NCI-H748 (cell line): ENCODE data around the gene ERLIN1.

Experiments used
- DNase-seq: peaks from one replicate; lab custom pipeline; 2025; ENCODE audit not compliant: unreplicated experiment; lab: John Stamatoyannopoulos, UW

Gene ERLIN1

DNA sequence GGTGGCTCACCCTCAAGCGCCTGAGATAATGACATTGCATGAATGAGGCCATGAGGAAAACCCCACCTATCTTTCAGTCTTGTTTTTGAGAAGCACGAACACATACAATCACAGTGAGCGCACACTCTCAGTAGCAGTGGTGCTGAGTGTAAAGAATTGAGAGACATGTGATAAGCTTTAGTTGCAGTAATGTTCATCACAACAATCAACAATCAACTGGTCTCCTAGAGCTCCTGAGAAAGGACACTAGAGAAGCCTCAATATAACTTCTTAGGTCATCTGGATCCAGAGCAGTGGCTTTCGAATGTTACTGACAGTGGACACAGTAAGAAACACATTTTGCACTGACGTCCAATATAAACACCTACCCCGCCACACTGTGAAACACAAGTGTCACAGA, 12.8 kb downstream of the ERLIN1 start:
- no peak for DNase-seq

- no peak for DNase-seq
These were observed 13.5 kb downstream of the ERLIN1 start for GRCh38 chr10:100172349-100172748.

- DNase-seq, result no peak
These were observed 17.6 kb downstream of the ERLIN1 start for GRCh38 chr10:100168313-100168643.

GRCh38 chr10:100167553-100168312, 18.1 kb downstream of the ERLIN1 start:
- no peak for DNase-seq

DNA sequence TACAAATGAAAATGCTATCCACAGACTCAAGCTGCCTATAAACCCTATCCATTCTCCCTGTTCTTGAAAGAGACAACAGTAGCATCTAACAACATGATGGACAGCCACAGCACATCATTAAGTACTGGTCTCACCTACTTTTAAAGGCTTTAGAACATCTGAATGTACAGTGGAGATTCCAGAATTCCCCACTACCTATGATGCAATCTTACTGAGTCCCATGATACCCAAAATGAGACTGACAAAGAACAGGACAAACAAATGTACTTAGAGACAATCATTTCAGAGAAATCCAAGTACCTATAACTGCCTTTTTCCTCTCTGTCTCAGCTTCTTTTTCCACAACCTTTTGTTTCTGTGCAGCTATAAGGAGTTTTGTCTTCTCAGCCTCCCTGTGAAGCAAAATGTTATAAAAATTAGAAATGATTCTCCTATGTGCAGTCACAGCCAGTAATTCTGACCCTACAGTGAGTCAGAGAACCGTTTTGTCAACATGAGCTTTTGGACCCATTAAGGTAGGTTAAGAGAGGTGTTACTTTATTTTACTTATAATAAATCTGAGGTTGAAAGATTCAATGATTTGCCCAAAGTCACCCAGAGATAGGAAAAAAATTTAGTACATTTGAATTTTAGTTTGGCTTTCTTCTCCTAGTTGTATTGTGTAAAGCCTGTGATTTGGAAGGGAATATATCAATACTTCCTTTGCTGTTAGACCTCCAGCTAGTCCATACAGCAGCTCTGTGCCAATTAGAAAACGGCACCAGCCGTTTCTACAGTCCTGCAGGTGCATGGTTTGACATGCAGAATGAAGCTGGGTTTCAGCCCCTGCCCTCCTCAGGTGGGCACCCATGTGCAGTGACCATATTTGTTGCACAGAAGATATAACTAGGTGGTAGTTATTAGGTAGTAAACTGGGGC, 21.9 kb downstream of the ERLIN1 start:
- DNase-seq, result no peak

- no peak for DNase-seq
These were observed 23.1 kb downstream of the ERLIN1 start for GRCh38 chr10:100162696-100163095.

DNA sequence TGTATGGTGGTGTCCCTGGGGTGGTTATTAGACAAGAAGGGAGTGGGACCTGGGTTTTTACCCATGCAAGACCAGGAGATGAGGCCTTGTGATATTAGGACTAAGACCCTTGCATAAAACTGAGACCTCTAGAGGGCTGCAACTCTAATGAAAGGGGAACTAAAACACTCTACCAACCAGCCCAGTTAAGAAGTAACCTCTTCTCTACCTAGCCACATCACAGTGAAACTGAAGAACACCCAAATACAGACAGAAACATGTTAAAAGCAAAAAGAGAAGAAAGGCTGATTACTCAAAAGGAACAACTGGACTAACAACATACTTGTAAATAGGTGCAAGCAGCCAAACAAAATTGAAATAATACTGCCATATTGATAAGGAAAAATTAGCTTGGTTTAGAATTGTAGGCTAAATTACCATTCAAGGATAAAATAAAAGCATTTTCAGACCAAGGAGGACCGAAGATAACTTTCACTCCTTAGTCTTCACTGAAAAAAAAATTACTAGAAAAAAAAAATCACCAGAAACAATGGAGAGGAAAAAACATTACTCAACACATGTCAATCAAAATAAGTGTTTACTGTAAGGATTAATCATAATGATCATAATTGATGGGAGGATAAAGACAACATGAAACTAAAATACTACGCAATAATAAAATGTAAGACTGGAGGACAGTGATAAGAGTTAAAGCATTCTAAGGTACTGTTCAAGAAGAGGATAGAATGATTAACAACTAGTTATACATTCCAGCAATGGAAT, 27.6 kb downstream of the ERLIN1 start:
- DNase-seq, result no peak

DNA sequence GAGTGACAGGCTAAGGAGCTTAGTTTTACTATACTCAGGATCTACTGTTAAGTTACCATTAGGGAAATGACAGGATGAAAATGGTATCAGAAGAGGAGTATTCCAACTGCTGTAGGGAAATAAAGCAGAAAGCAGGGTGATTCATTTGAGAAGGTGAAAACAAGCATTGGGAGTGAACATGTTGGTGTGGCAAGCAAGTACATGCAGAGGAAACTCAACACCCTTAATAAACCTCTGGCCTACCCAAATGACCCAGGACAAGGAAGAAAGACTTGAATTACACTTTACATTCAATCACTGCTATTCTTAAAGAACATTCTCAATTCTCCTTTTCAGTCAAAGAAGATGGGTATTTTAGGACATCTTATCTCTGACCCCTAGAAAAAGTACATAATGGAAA, 28.7 kb downstream of the ERLIN1 start:
- no peak for DNase-seq

DNA sequence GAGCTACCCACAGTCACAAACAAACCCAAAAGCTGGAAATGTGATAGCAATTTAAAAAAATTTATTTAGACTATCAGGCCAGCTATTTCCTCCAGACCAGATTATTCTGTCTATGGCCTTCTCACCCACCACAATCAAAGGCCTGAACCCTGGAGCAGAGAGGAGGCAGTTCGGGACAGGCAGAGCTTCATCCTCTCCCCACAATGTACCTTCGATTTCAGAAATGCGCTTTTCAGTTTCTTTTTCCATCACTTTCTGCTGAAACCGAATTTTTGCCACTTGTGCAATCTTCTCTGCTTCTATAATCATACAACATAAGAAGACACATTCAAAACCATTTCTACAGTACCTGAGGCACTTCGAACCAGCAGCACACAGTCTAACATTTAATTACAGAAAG, 29.9 kb downstream of the ERLIN1 start:
- no peak for DNase-seq

DNA sequence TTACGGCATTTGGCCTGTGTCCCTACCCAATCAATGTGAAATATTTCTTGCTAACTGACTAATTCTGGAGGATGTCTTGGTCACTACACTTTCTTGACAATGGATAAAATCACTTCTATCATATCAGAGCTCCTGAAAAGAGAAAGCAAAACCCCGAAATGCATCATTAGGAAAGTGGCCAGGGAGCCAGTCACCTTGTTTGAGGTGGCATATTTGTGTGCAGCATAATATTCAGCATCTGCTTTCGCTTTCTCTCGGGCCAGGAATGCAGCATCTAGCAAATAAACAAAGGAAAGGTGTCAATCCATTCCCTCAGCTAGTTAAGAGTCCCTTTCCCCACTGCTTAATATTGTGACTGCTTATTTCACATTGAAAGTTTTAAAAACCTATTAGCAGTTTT, 31.2 kb downstream of the ERLIN1 start:
- DNase-seq, result no peak

DNA sequence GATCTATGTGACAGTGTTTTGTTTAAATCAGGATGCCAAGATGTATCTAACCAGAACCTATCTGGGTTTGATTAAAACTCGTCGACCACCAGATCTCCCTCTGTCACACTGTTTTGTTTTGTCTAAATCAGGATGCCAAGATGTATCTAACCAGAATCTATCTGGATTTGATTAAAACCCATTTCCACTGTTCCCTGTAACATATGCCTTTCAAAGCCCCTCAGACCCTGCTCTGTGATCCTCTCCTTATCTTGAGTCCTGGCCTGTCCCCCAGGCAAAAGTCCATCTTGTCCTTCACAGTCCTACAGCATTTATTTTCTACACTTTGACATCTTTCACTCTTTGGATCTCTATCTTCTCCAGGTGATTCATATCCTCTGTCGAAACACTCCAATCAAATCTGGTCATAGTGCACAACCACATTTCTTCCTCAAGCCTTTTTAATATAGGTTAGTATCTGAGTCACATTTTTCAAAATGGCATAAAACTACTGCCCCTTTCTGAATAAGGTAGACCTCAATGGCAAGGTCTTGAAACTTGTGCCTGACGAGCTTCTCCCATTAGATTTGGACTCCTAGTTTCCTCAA, 32.5 kb downstream of the ERLIN1 start:
- no peak for DNase-seq

DNA sequence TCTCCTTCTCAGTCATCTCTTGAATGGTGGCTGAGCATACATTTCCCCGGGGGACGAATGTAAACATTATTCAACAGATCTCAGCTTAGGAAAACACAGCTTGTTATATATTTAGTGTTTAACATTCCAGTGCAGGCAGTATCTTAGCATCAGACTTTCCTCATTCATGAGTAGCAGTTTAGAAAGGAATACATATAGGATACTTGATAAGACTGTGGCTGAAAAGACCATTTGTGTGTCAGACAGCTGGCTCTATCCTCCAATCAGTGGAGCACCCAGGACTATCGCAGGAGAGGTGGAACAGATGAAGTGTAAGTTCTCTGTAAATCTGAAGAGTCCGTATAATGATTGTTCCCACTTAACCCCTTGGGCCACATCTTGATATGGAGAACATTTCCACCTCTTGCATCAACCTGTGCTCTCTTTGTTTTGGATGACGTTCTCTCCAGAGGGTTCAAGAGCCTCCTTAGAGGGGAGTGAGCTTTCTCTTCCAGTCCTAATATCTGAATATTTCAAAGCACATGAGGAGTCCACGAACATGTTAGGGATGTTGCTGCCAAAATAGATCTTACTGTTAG, 34.0 kb downstream of the ERLIN1 start:
- no peak for DNase-seq

GRCh38 chr10:100148353-100149211, 37.2 kb downstream of the ERLIN1 start:
- no peak for DNase-seq

DNA sequence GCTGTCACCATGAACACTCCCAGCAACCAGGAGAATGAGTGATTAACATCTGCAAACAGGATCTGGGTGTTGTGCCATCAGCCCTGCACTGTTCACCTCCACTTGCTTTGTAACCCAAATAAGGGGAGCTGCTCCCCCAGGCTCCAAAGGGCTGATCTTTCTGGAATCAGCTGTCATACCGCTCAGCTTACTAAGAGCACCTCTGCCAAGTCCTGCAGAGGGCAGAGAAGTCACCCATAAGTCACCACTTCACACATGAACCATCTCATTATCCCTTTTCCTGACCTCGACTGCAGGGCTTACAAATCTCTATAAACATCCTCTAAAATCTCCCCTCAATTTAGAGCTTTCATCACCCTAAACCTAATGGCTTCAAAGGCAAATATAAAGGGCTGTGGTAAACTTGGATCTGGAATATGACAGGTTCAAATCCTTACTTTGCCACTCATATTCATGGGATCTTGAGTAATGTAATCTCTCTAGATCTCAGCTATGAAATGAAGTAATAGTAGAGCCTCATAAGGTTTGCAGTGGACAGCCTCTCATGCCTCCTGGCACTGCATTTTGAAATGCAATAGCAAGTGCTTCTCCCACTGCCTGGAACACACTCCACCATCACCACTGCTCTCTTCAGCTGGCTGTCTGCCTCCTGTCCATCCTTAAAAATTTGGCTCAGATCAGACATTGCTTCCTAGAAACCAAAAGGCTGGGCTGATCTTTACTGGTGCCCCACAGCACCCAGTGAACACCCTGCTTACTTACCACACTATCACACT, 38.8 kb downstream of the ERLIN1 start:
- no peak for DNase-seq

DNA sequence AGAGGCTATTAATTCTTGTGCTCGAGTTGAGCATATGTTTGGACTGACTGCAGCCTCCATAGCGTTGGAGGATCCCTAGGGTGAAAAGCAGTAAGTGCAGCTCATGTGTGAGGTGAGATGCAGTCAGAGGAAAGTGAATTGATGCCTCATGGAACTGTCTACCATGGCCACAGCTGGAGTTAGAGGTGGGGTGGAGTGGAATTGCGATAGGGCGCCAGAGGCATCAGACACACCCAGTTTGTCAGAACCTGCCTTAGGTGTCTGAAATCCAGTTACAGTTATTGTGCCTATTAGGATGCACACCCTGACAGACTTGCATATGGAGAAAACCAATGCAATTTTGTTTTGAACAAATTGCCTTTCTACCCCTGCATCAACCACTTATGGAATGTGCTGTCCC, 39.4 kb downstream of the ERLIN1 start:
- DNase-seq, result no peak

DNA sequence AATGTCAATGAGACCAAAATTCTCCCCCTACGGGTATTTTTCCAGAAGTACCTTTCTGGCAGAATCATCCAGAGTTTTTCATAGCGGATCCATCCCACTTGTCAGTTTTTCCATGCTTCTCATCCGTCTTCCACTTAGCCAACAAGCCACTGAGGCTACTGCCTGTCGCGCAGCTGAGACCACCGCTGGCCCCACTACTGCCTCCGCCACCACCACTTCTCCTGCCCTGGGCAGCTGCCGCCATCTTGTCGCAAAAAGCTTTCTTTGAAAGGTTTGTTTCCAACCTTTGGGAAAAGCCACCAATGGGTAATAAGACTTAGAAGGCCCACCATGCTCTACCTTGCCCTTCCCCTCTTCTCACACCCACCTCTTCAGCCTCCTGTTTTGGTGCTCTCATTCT, 42.1 kb downstream of the ERLIN1 start:
- DNase-seq, result no peak

GRCh38 chr10:100141446-100142087, 44.3 kb downstream of the ERLIN1 start:
- no peak for DNase-seq

GRCh38 chr10:100140070-100140469, 45.8 kb downstream of the ERLIN1 start:
- no peak for DNase-seq
